K562 (cell line): ENCODE results near the gene SLC7A4. TPM values are rescaled to one million over a fixed set of nuclear protein-coding genes. Genes with fewer than 3 reads are reported as not detected.

ENCODE experiments used
- ELF4 ChIP-seq: fragments of 450-650 bp; formaldehyde crosslinking; IDR thresholded peaks from 2 replicates; pipeline ENCODE4 v1.4.0; 2022; ENCODE audit warnings: missing genetic modification characterization
- HCFC1 ChIP-seq: IDR thresholded peaks from 2 replicates; pipeline ENCODE4 v1.6.1; 2012; ENCODE audit warnings: low read depth, low read length, improper control_type of control experiment
- HIVEP1 ChIP-seq: fragments of 250-450 bp; sonication (Bioruptor Pico); IDR thresholded peaks from 2 replicates; pipeline ENCODE4 v1.4.0; 2020; ENCODE audit warnings: mild to moderate bottlenecking
- MCM2 ChIP-seq: fragments of 450-650 bp; IDR thresholded peaks from 2 replicates; pipeline ENCODE4 v1.6.1; 2017; ENCODE audit warnings: low read depth, mild to moderate bottlenecking
- NFIX ChIP-seq: fragments of 250-450 bp; sonication (Bioruptor Pico); IDR thresholded peaks from 2 replicates; pipeline ENCODE4 v1.4.0; 2020; ENCODE audit warnings: low read depth, mild to moderate bottlenecking, moderate library complexity
- PHF21A ChIP-seq: fragments of 450-650 bp; IDR thresholded peaks from 2 replicates; pipeline ENCODE4 v1.6.1; 2017; ENCODE audit warnings: low read depth, borderline replicate concordance
- SP2 ChIP-seq: IDR thresholded peaks from 2 replicates; pipeline ENCODE4 v1.6.1; 2011; ENCODE audit warnings: mild to moderate bottlenecking, low read depth, low read length, moderate library complexity; ENCODE audit not compliant: poor library complexity, severe bottlenecking; ENCODE audit errors: extremely low read depth
- ZNF253 ChIP-seq: fragments of 250-450 bp; sonication (Bioruptor Pico); conservative IDR thresholded peaks from 2 replicates; pipeline ENCODE4 v1.6.1; 2021; ENCODE audit warnings: mild to moderate bottlenecking
- ZNF311 ChIP-seq: fragments of 250-450 bp; sonication (Bioruptor Pico); IDR thresholded peaks from 2 replicates; pipeline ENCODE4 v1.4.0; 2020; ENCODE audit warnings: mild to moderate bottlenecking, moderate library complexity
- ZNF324 ChIP-seq: fragments of 250-450 bp; sonication (Bioruptor Pico); IDR thresholded peaks from 2 replicates; pipeline ENCODE4 v1.4.0; 2020; ENCODE audit warnings: mild to moderate bottlenecking
- ZNF57 ChIP-seq: fragments of 450-650 bp; formaldehyde crosslinking; IDR thresholded peaks from 2 replicates; pipeline ENCODE4 v1.4.0; 2020; ENCODE audit warnings: mild to moderate bottlenecking, moderate library complexity
- ZNF695 ChIP-seq: fragments of 450-650 bp; formaldehyde crosslinking; IDR thresholded peaks from 2 replicates; pipeline ENCODE4 v1.4.0; 2020; ENCODE audit warnings: mild to moderate bottlenecking, moderate library complexity
- polyA plus RNA-seq, 8 experiments: library from polyadenylated mRNA; depleted of rRNA in 4 of 8; stranded (reverse) in 5 of 8; unstranded in 3 of 8; fragments of >200 nt; fragmentation: Nextera tagmentation in 2 of 8; fragmentation: Illumina TruSeq in 1 of 8; extraction: Ambion mirVana in 2 of 8; extraction: Trizol in 1 of 8; gene quantifications; 2 replicates each; pipeline versions ENCODE4 v1.2.1 to v1.2.3, GENCODE V29; 2011 to 2014; ENCODE audit warnings: inconsistent platforms in 1 of 8, missing spikeins in 1 of 8
- total RNA-seq, 7 experiments: library from RNA; depleted of rRNA in 6 of 7; stranded (reverse); fragments of >200 nt in 6 of 7; fragmentation: Illumina TruSeq in 2 of 7; extraction: Trizol in 2 of 7; gene quantifications; 2 replicates each; pipeline versions ENCODE4 v1.2.1 to v1.2.3, GENCODE V29; 2011 to 2021; ENCODE audit warnings: low replicate concordance in 1 of 7
- TF ChIP-seq, protein P1 (sequence below): fragments of 250-450 bp; sonication (Bioruptor Pico); IDR thresholded peaks from 2 replicates; pipeline ENCODE4 v1.8.0; 2021; ENCODE audit warnings: moderate library complexity, mild to moderate bottlenecking, inconsistent platforms
- TF ChIP-seq, protein P2 (sequence below): fragments of 450-650 bp; formaldehyde crosslinking; IDR thresholded peaks from 2 replicates; pipeline ENCODE4 v1.4.0; 2020; ENCODE audit warnings: mild to moderate bottlenecking, moderate library complexity
- TF ChIP-seq, protein P3 (sequence below): fragments of 450-650 bp; conservative IDR thresholded peaks from 2 replicates; pipeline ENCODE4 v1.6.1; 2016; ENCODE audit warnings: missing genetic modification characterization, low read depth, mild to moderate bottlenecking, missing compliant biosample characterization, moderate library complexity
- TF ChIP-seq, protein P4 (sequence below), 2 experiments: fragments of 200-800 bp in 1 of 2; sonication (Bioruptor generic) in 1 of 2; sonication (generic) in 1 of 2; formaldehyde crosslinking in 1 of 2; IDR thresholded peaks in 1 of 2; conservative IDR thresholded peaks in 1 of 2; 2 replicates each; pipeline versions ENCODE4 v1.5.0 to v1.6.1; 2016 to 2020; ENCODE audit warnings: missing compliant biosample characterization in 1 of 2, missing genetic modification characterization in 1 of 2, missing genetic modification reagents in 1 of 2
- TF ChIP-seq, protein P5 (sequence below): fragments of 250-450 bp; sonication (Bioruptor Pico); IDR thresholded peaks from 2 replicates; pipeline ENCODE4 v1.4.0; 2020; ENCODE audit warnings: mild to moderate bottlenecking, moderate library complexity

SLC7A4 gene
- total and polyA plus RNA-seq, 9 of the 15 experiments (the other 6 are each of a cell fraction or from before 2014, with no cell fraction given): not detected

DNA sequence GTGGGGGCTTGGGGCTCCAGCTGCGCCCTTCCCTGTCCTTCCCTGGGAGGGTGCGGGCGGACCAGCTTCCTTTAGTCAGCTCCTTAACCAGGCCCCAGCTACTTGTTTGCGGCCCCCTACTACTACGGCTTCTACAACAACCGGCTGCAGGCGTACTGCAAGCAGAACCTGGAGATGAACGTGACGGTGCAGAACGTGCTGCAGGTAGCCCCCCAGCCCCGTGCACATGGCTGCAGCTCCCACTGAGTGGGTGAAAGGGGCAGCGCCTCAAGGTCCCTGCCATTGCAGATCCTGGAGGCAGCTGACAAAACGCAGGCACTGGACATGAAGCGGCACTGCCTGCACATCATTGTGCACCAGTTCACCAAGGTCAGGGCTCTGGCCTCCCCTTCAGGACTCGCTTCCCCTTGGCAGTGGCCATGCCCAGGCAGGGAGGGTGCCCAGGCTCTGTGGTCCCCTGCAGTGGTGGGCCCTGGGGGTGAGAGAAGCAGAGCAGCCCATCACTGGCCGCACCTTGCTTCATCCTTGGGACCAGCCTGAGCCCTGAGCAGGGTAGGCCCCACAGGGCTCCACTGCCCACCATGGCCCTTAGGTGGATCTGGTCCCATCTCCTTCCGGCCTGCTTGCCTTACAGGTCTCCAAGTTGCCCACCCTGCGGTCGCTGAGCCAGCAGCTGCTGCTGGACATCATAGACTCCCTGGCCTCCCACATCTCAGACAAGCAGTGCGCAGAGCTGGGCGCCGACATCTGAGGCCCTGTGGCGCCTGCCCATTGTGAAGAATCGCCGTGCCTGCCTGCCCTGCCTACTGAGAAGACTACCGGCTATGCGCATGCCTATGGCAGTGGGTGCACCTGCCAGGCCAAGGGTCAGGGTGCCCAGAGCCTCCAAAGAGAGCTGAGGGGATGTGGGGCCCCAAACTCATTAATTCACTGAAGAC lies 35.5 kb downstream of the SLC7A4 start (continued):
- TF ChIP-seq, protein P1, sequence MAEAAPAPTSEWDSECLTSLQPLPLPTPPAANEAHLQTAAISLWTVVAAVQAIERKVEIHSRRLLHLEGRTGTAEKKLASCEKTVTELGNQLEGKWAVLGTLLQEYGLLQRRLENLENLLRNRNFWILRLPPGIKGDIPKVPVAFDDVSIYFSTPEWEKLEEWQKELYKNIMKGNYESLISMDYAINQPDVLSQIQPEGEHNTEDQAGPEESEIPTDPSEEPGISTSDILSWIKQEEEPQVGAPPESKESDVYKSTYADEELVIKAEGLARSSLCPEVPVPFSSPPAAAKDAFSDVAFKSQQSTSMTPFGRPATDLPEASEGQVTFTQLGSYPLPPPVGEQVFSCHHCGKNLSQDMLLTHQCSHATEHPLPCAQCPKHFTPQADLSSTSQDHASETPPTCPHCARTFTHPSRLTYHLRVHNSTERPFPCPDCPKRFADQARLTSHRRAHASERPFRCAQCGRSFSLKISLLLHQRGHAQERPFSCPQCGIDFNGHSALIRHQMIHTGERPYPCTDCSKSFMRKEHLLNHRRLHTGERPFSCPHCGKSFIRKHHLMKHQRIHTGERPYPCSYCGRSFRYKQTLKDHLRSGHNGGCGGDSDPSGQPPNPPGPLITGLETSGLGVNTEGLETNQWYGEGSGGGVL (CRISPR knock-in tag): no peak
- TF ChIP-seq ZNF253: 0 out of 2 replicates have a peak, but pooled peaks have one; percentile 7
- no peak for TF ChIP-seq MCM2
- TF ChIP-seq NFIX (CRISPR knock-in tag): 0 out of 2 replicates have a peak, but pooled peaks have one; percentile 8
- peak; percentile 11; the same call in 1 of the 2 replicates for TF ChIP-seq ZNF57 (CRISPR knock-in tag)
- TF ChIP-seq, protein P2, sequence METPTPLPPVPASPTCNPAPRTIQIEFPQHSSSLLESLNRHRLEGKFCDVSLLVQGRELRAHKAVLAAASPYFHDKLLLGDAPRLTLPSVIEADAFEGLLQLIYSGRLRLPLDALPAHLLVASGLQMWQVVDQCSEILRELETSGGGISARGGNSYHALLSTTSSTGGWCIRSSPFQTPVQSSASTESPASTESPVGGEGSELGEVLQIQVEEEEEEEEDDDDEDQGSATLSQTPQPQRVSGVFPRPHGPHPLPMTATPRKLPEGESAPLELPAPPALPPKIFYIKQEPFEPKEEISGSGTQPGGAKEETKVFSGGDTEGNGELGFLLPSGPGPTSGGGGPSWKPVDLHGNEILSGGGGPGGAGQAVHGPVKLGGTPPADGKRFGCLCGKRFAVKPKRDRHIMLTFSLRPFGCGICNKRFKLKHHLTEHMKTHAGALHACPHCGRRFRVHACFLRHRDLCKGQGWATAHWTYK: no peak; the same call in 1 of the 2 replicates
- peak; percentile 52; the same call in 1 of the 2 replicates for TF ChIP-seq ELF4 (CRISPR knock-in tag)
- TF ChIP-seq, protein P3, sequence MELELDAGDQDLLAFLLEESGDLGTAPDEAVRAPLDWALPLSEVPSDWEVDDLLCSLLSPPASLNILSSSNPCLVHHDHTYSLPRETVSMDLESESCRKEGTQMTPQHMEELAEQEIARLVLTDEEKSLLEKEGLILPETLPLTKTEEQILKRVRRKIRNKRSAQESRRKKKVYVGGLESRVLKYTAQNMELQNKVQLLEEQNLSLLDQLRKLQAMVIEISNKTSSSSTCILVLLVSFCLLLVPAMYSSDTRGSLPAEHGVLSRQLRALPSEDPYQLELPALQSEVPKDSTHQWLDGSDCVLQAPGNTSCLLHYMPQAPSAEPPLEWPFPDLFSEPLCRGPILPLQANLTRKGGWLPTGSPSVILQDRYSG (tag): no peak
- TF ChIP-seq ZNF695: peak; percentile 32; the same call in 1 of the 2 replicates
- TF ChIP-seq, protein P4, sequence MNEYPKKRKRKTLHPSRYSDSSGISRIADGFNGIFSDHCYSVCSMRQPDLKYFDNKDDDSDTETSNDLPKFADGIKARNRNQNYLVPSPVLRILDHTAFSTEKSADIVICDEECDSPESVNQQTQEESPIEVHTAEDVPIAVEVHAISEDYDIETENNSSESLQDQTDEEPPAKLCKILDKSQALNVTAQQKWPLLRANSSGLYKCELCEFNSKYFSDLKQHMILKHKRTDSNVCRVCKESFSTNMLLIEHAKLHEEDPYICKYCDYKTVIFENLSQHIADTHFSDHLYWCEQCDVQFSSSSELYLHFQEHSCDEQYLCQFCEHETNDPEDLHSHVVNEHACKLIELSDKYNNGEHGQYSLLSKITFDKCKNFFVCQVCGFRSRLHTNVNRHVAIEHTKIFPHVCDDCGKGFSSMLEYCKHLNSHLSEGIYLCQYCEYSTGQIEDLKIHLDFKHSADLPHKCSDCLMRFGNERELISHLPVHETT (CRISPR knock-in tag; conservative IDR thresholded peaks at IDR 0.05 in 1 of 2, IDR thresholded peaks at IDR 0.05 in 1 of 2): no peak
- TF ChIP-seq PHF21A: no peak
- TF ChIP-seq ZNF311 (CRISPR knock-in tag): no peak
- TF ChIP-seq ZNF324 (CRISPR knock-in tag): no peak
- 0 out of 2 replicates have a peak, but pooled peaks have one; percentile 6 for TF ChIP-seq HIVEP1 (CRISPR knock-in tag)
- no peak for TF ChIP-seq SP2
- TF ChIP-seq, protein P5, sequence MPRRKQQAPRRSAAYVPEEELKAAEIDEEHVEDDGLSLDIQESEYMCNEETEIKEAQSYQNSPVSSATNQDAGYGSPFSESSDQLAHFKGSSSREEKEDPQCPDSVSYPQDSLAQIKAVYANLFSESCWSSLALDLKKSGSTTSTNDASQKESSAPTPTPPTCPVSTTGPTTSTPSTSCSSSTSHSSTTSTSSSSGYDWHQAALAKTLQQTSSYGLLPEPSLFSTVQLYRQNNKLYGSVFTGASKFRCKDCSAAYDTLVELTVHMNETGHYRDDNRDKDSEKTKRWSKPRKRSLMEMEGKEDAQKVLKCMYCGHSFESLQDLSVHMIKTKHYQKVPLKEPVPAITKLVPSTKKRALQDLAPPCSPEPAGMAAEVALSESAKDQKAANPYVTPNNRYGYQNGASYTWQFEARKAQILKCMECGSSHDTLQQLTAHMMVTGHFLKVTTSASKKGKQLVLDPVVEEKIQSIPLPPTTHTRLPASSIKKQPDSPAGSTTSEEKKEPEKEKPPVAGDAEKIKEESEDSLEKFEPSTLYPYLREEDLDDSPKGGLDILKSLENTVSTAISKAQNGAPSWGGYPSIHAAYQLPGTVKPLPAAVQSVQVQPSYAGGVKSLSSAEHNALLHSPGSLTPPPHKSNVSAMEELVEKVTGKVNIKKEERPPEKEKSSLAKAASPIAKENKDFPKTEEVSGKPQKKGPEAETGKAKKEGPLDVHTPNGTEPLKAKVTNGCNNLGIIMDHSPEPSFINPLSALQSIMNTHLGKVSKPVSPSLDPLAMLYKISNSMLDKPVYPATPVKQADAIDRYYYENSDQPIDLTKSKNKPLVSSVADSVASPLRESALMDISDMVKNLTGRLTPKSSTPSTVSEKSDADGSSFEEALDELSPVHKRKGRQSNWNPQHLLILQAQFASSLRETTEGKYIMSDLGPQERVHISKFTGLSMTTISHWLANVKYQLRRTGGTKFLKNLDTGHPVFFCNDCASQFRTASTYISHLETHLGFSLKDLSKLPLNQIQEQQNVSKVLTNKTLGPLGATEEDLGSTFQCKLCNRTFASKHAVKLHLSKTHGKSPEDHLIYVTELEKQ (CRISPR knock-in tag): no peak
- TF ChIP-seq HCFC1: no peak
